Calu3 (cell line): ENCODE data around the gene NDUFB10. TPM values are rescaled to one million over a fixed set of nuclear protein-coding genes. Genes with fewer than 3 reads are reported as not detected.
A peak's percentile ranks its signal among the peaks of the same experiment; 100 is the strongest.

Experiments
- BruUV-seq: library from RNA; stranded (reverse); fragments of 400-500 nt; replicated peaks from 2 replicates; lab custom pipeline; 2021; lab: Mats Ljungman, UMichigan
- CTCF ChIA-PET: fragments of 300-600 bp; sonication (Branson Sonifier 250); formaldehyde crosslinking; loops from one replicate; lab custom pipeline; 2022; ENCODE audit warnings: antibody characterized with exemption; lab: Charles Lee
- DNase-seq: peaks from one replicate; pipeline ENCODE4 v3.0.0; 2022
- H3K27ac Mint-ChIP-seq: one replicate; pipeline ENCODE4 v1.8.0; 2022; ENCODE audit warnings: mixed read lengths; ENCODE audit not compliant: unreplicated experiment
- H3K27me3 Mint-ChIP-seq: one replicate; pipeline ENCODE4 v1.8.0; 2022; ENCODE audit warnings: mixed read lengths; ENCODE audit not compliant: unreplicated experiment
- H3K36me3 Mint-ChIP-seq: one replicate; pipeline ENCODE4 v1.8.0; 2022; ENCODE audit warnings: mild to moderate bottlenecking, moderate library complexity, mixed read lengths; ENCODE audit not compliant: insufficient read depth, unreplicated experiment
- H3K4me1 Mint-ChIP-seq: one replicate; pipeline ENCODE4 v1.8.0; 2022; ENCODE audit warnings: mild to moderate bottlenecking, low read depth, mixed read lengths; ENCODE audit not compliant: unreplicated experiment
- H3K4me3 Mint-ChIP-seq: one replicate; pipeline ENCODE4 v1.8.0; 2022; ENCODE audit warnings: mild to moderate bottlenecking, low read depth, moderate library complexity, mixed read lengths; ENCODE audit not compliant: unreplicated experiment
- H3K9me3 Mint-ChIP-seq: one replicate; pipeline ENCODE4 v1.8.0; 2022; ENCODE audit warnings: low read depth, mixed read lengths; ENCODE audit not compliant: unreplicated experiment
- CTCF ChIP-seq: fragments of 200-600 bp; IDR thresholded peaks from one replicate; pipeline ENCODE4 v1.8.0; 2022; ENCODE audit warnings: antibody characterized with exemption; ENCODE audit not compliant: unreplicated experiment
- intact Hi-C: fragments of 100-400 bp; cut with micrococcal nuclease; formaldehyde crosslinking; loops from one replicate; pipeline ENCODE4 v1.10.0; 2022; ENCODE audit not compliant: unreplicated experiment
- total RNA-seq: library from RNA; stranded (reverse); gene quantifications from 2 replicates; pipeline ENCODE4 v1.2.3, GENCODE V29; 2022

NDUFB10 gene
- total RNA-seq, 1 experiment from 2014 or later = 148 TPM

- Mint-ChIP-seq H3K27me3 (no peaks in the 10 kb centered on the region), H3K4me3 (peak within 1 kb of the TSS; percentile 99)
Observed at GRCh38 chr16:1971796-1972489, 12.6 kb downstream of the NDUFB10 start, which contains the start of gene TBL3. TBL3 (plus strand) TSS chr16:1972053; CDS start chr16:1972165, 112 bp downstream.

GRCh38 chr16:1972490-1972877 is 13.1 kb downstream of the NDUFB10 start:
- CTCF ChIA-PET = interaction anchor here (1.3 kb wide), 1 partner anchor 11 kb away, joined by 4 read pairs; the partner anchor contains the start of gene GFER
- no peaks in the 10 kb centered on the region for H3K9me3 Mint-ChIP-seq
- DNase-seq = no peak
- peak overlapping the region; percentile 99 for H3K4me3 Mint-ChIP-seq
- intact Hi-C loops = no loop called here
- BruUV-seq = no TSS peak
- TF ChIP-seq CTCF = no peak
- H3K4me1 Mint-ChIP-seq = peaks cover 15% of the 10 kb centered on the region
- H3K27me3 Mint-ChIP-seq = no peaks in the 10 kb centered on the region
- peak overlapping the region; percentile 70 for H3K27ac Mint-ChIP-seq
- H3K36me3 Mint-ChIP-seq = peaks cover 52% of the 10 kb centered on the region

More at GRCh38 chr16:1971796-1972489, 12.6 kb downstream of the NDUFB10 start, which contains the start of gene TBL3:
- no TSS peak for BruUV-seq
- peak within 1 kb of the TSS; percentile 70 for H3K27ac Mint-ChIP-seq
- H3K36me3 Mint-ChIP-seq = peaks cover 48% of the 10 kb centered on the region
- CTCF ChIA-PET = interaction anchor here (0.8 to 1.3 kb wide), 2 partner anchors 12 to 32 kb away, joined by 4 read pairs; partner anchors contain the start of gene GFER
- no peak for TF ChIP-seq CTCF
- H3K9me3 Mint-ChIP-seq = no peaks in the 10 kb centered on the region
- peak; percentile 97 for DNase-seq
- intact Hi-C loops = no loop called here
- H3K4me1 Mint-ChIP-seq = peaks cover 15% of the 10 kb centered on the region

GRCh38 chr16:1973461-1974156 is 14.3 kb downstream of the NDUFB10 start:
- DNase-seq = no peak
- no TSS peak for BruUV-seq
- Mint-ChIP-seq H3K4me1 (peaks cover 15% of the 10 kb centered on the region), H3K27ac (peak overlapping the region; percentile 70), H3K9me3 (no peaks in the 10 kb centered on the region), H3K36me3 (peaks cover 62% of the 10 kb centered on the region), H3K4me3 (peak overlapping the region; percentile 99), H3K27me3 (no peaks in the 10 kb centered on the region)
- intact Hi-C loops = no loop called here
- no peak for TF ChIP-seq CTCF
- CTCF ChIA-PET = no interaction called here

- H3K36me3 Mint-ChIP-seq = peaks cover 67% of the 10 kb centered on the region
- intact Hi-C loops = no loop called here
- H3K27ac Mint-ChIP-seq = no peak overlapping the region
- H3K9me3 Mint-ChIP-seq = no peaks in the 10 kb centered on the region
- DNase-seq = no peak
- no peaks in the 10 kb centered on the region for H3K27me3 Mint-ChIP-seq
- H3K4me3 Mint-ChIP-seq = peak overlapping the region; percentile 8
- TF ChIP-seq CTCF = no peak
- peaks cover 15% of the 10 kb centered on the region for H3K4me1 Mint-ChIP-seq
- TSS peak; percentile 8 for BruUV-seq
- CTCF ChIA-PET = no interaction called here
Observed at GRCh38 chr16:1974157-1975070, 15.1 kb downstream of the NDUFB10 start.
